HL-60/S4 treated with phorbol 12-myristate 13-acetate at 8.2 ng/mL for 4 days and 3 days (cell line): Measurements from ENCODE around the gene COL16A1.

Experiments used
- in situ Hi-C: fragments of 300-500 bp; cut with MboI; formaldehyde crosslinking; loops from 2 replicates; pipeline ENCODE4 v1.15.0; 2022; ENCODE audit warnings: low sequenced_read_pairs

Gene COL16A1

GRCh38 chr1:31652891-31653499, 50.8 kb downstream of the COL16A1 start:
- in situ Hi-C loops: loop anchor here (25.0 kb wide), 1 partner anchor 309 kb away; no protein-coding TSS in a partner anchor

GRCh38 chr1:31651766-31652165, 52.1 kb downstream of the COL16A1 start:
- in situ Hi-C loops: loop anchor here (25.0 kb wide), 1 partner anchor 311 kb away; no protein-coding TSS in a partner anchor

GRCh38 chr1:31651089-31651420, 52.8 kb downstream of the COL16A1 start:
- in situ Hi-C loops: loop anchor here (25.0 kb wide), 1 partner anchor 311 kb away; no protein-coding TSS in a partner anchor

- in situ Hi-C loops: loop anchor here (25.0 kb wide), 1 partner anchor 312 kb away; no protein-coding TSS in a partner anchor
These were observed 53.4 kb downstream of the COL16A1 start for GRCh38 chr1:31650161-31651088.

GRCh38 chr1:31648641-31649357, 55.0 kb downstream of the COL16A1 start:
- in situ Hi-C loops: no loop called here

- in situ Hi-C loops: no loop called here
These were observed 55.6 kb downstream of the COL16A1 start for GRCh38 chr1:31648190-31648589.

- in situ Hi-C loops: no loop called here
These were observed 56.7 kb downstream of the COL16A1 start for GRCh38 chr1:31647106-31647505.

- in situ Hi-C loops: no loop called here
These were observed 57.4 kb downstream of the COL16A1 start for GRCh38 chr1:31646259-31646960.

- in situ Hi-C loops: no loop called here
These were observed 58.6 kb downstream of the COL16A1 start for GRCh38 chr1:31645274-31645568.

GRCh38 chr1:31644560-31645273, 59.1 kb downstream of the COL16A1 start, which contains the start of gene PEF1:
Gene PEF1, minus strand, starts transcription at chr1:31644876. Its CDS starts 12 bp downstream, at chr1:31644864.
- in situ Hi-C loops: no loop called here

- in situ Hi-C loops: no loop called here
These were observed 59.7 kb downstream of the COL16A1 start for GRCh38 chr1:31643976-31644559.

GRCh38 chr1:31642897-31643296, 60.9 kb downstream of the COL16A1 start:
- in situ Hi-C loops: no loop called here

GRCh38 chr1:31642366-31642765, 61.5 kb downstream of the COL16A1 start:
- in situ Hi-C loops: no loop called here

- in situ Hi-C loops: no loop called here
These were observed 62.9 kb downstream of the COL16A1 start for GRCh38 chr1:31640964-31641363.

GRCh38 chr1:31640179-31640578, 63.6 kb downstream of the COL16A1 start:
- in situ Hi-C loops: no loop called here

- in situ Hi-C loops: no loop called here
These were observed 64.3 kb downstream of the COL16A1 start for GRCh38 chr1:31639543-31639942.

GRCh38 chr1:31637915-31638673, 65.7 kb downstream of the COL16A1 start:
- in situ Hi-C loops: no loop called here

- in situ Hi-C loops: no loop called here
These were observed 70.7 kb downstream of the COL16A1 start for GRCh38 chr1:31633117-31633516.

- in situ Hi-C loops: no loop called here
These were observed 71.2 kb downstream of the COL16A1 start for GRCh38 chr1:31632649-31633048.
